ENCODE results near the gene ADAM33. TPM values are rescaled to one million over a fixed set of nuclear protein-coding genes. Genes with fewer than 3 reads are reported as not detected.

The ADAM33 gene
- total RNA-seq, 1 experiment from 2014 or later: not detected

- no peak for DNase-seq (ENCODE audit: low read depth, low spot score)
- in situ Hi-C loops (cut with HindIII; ENCODE audit: low pct_unique_long_range_greater_than_20kb, low sequenced_read_pairs): no loop called here
Measured at GRCh38 chr20:3712279-3712873, 30.6 kb upstream of the ADAM33 start, which contains the start of gene SIGLEC1. SIGLEC1 (minus strand) TSS chr20:3712600; CDS start chr20:3707128, 5,472 bp downstream.

GRCh38 chr20:3711484-3711941 lies 29.7 kb upstream of the ADAM33 start:
- in situ Hi-C loops (cut with HindIII; ENCODE audit: low pct_unique_long_range_greater_than_20kb, low sequenced_read_pairs): no loop called here
- no peak for DNase-seq (ENCODE audit: low read depth, low spot score)

- peak; percentile 68 for DNase-seq (ENCODE audit: low read depth, low spot score)
- in situ Hi-C loops (cut with HindIII; ENCODE audit: low pct_unique_long_range_greater_than_20kb, low sequenced_read_pairs): no loop called here
Measured at GRCh38 chr20:3710703-3711483, 29.1 kb upstream of the ADAM33 start.

- in situ Hi-C loops (cut with HindIII; ENCODE audit: low pct_unique_long_range_greater_than_20kb, low sequenced_read_pairs): no loop called here
- DNase-seq (ENCODE audit: low read depth, low spot score): peak; percentile 18
Measured at GRCh38 chr20:3710011-3710466, 28.2 kb upstream of the ADAM33 start.

GRCh38 chr20:3707508-3707899 lies 25.7 kb upstream of the ADAM33 start:
- in situ Hi-C loops (cut with HindIII; ENCODE audit: low pct_unique_long_range_greater_than_20kb, low sequenced_read_pairs): no loop called here
- DNase-seq (ENCODE audit: low read depth, low spot score): no peak

- no peak for DNase-seq (ENCODE audit: low read depth, low spot score)
- in situ Hi-C loops (cut with HindIII; ENCODE audit: low pct_unique_long_range_greater_than_20kb, low sequenced_read_pairs): no loop called here
Measured at GRCh38 chr20:3706774-3707507, 25.1 kb upstream of the ADAM33 start.

GRCh38 chr20:3705970-3706739 lies 24.3 kb upstream of the ADAM33 start:
- in situ Hi-C loops (cut with HindIII; ENCODE audit: low pct_unique_long_range_greater_than_20kb, low sequenced_read_pairs): no loop called here
- no peak for DNase-seq (ENCODE audit: low read depth, low spot score)

- in situ Hi-C loops (cut with HindIII; ENCODE audit: low pct_unique_long_range_greater_than_20kb, low sequenced_read_pairs): no loop called here
- no peak for DNase-seq (ENCODE audit: low read depth, low spot score)
Measured at GRCh38 chr20:3705491-3705969, 23.7 kb upstream of the ADAM33 start.

- DNase-seq (ENCODE audit: low read depth, low spot score): peak; percentile 44
- in situ Hi-C loops (cut with HindIII; ENCODE audit: low pct_unique_long_range_greater_than_20kb, low sequenced_read_pairs): no loop called here
Measured at GRCh38 chr20:3704087-3704486, 22.3 kb upstream of the ADAM33 start.

- DNase-seq (ENCODE audit: low read depth, low spot score): no peak
- in situ Hi-C loops (cut with HindIII; ENCODE audit: low pct_unique_long_range_greater_than_20kb, low sequenced_read_pairs): no loop called here
Measured at GRCh38 chr20:3702611-3703391, 21.0 kb upstream of the ADAM33 start.

GRCh38 chr20:3701061-3701998 lies 19.5 kb upstream of the ADAM33 start:
- DNase-seq (ENCODE audit: low read depth, low spot score): no peak
- in situ Hi-C loops (cut with HindIII; ENCODE audit: low pct_unique_long_range_greater_than_20kb, low sequenced_read_pairs): no loop called here

GRCh38 chr20:3699037-3699436 lies 17.2 kb upstream of the ADAM33 start:
- in situ Hi-C loops (cut with HindIII; ENCODE audit: low pct_unique_long_range_greater_than_20kb, low sequenced_read_pairs): no loop called here
- no peak for DNase-seq (ENCODE audit: low read depth, low spot score)

- no peak for DNase-seq (ENCODE audit: low read depth, low spot score)
- in situ Hi-C loops (cut with HindIII; ENCODE audit: low pct_unique_long_range_greater_than_20kb, low sequenced_read_pairs): no loop called here
Measured at GRCh38 chr20:3698591-3699001, 16.8 kb upstream of the ADAM33 start.

- in situ Hi-C loops (cut with HindIII; ENCODE audit: low pct_unique_long_range_greater_than_20kb, low sequenced_read_pairs): no loop called here
- no peak for DNase-seq (ENCODE audit: low read depth, low spot score)
Measured at GRCh38 chr20:3697588-3698305, 15.9 kb upstream of the ADAM33 start.
